H1 (cell line): ENCODE data around the gene NCBP2. TPM values are rescaled to one million over a fixed set of nuclear protein-coding genes. Genes with fewer than 3 reads are reported as not detected.

Experiments used
- CREB1 ChIP-seq: IDR thresholded peaks from 2 replicates; pipeline ENCODE4 v1.6.1; 2012; ENCODE audit warnings: inconsistent platforms
- GTF2F1 ChIP-seq: IDR thresholded peaks from 2 replicates; pipeline ENCODE4 v1.6.1; 2012; ENCODE audit warnings: low read depth, low read length, improper control_type of control experiment, borderline replicate concordance
- RNF2 ChIP-seq: fragments of 200-900, 300-1000 bp; sonication (generic); IDR thresholded peaks from 2 replicates; pipeline ENCODE4 v1.7.1; 2016; ENCODE audit warnings: borderline replicate concordance, low read depth, mild to moderate bottlenecking, antibody characterized with exemption, low read length; ENCODE audit not compliant: poor library complexity, severe bottlenecking; ENCODE audit errors: missing control alignments
- RXRA ChIP-seq: IDR thresholded peaks from 2 replicates; pipeline ENCODE4 v1.6.1; 2011; ENCODE audit warnings: low read depth, mild to moderate bottlenecking, low read length, moderate library complexity; ENCODE audit not compliant: insufficient read depth
- SP1 ChIP-seq: IDR thresholded peaks from 2 replicates; pipeline ENCODE4 v1.6.1; 2011; ENCODE audit warnings: low read depth, low read length
- TEAD4 ChIP-seq: IDR thresholded peaks from 2 replicates; pipeline ENCODE4 v1.6.1; 2012; ENCODE audit warnings: low read depth, low read length, inconsistent platforms, mixed read lengths
- polyA plus RNA-seq, 7 experiments: library from polyadenylated mRNA; depleted of rRNA in 3 of 7; stranded (reverse) in 5 of 7; unstranded in 2 of 7; fragments of >200 nt in 5 of 7; fragments of 200-250 nt in 2 of 7; gene quantifications; 1 replicate in 5 of 7; 2 replicates in 1 of 7; 4 replicates in 1 of 7; pipeline versions ENCODE4 v1.2.1 to v1.2.3, GENCODE V29; 2011 to 2013; ENCODE audit warnings: missing spikeins in 2 of 7, mixed read lengths in 2 of 7
- total RNA-seq: library from RNA; stranded (reverse); fragmentation: NEBNext Ultra II Directional; extraction: Animal tissue kit (Norgen Biotek cat#: 25700); gene quantifications from 2 replicates; pipeline ENCODE4 v1.2.1, GENCODE V29; 2021
- TF ChIP-seq, protein P1 (sequence below): IDR thresholded peaks from 2 replicates; pipeline ENCODE4 v1.6.1; 2012; ENCODE audit warnings: inconsistent platforms

The NCBP2 gene
- total and polyA plus RNA-seq, 2 of the 8 experiments (the other 6 are each of a cell fraction or from before 2014, with no cell fraction given): 34.1 to 100 TPM

DNA sequence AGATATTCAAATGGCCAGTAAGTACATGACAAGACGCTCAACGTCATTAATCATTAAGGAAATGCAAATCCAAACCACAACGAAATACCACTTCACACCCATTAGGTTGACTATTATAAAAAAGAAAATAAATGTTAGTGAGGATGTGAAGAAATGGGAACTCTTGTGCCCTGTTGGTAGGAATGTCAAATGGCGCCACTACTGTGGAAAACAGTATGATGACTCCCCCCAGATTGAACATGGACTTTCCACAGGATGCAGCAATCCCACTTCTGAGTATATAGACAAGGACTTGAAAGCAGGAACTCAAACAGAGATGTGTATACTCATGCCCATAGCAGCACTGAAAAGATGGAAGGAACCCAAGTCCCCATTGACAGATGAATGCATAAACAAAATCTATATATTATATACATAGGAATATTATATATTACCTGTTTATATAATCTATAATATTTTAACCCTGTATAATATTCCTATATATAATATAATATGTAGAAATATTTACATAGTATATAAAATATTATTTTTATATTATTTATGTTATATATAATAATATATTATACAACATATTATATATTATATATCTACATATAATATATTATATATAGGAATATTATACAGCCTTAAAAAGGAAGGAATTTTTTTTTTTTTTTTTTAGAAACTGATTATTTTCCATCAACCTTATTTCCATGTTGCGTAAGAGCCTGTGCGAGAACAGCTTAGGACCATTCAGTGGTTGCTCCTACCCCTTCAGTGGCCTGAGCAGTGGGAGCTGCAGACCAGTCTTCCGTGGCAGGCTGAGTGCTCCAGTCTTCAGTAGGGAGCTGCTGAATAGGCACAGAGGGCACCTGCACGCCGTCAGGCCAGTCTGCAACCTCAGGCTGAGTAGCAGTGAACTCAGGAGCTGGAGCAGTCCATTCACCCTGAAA lies 43.9 kb upstream of the NCBP2 start (continued):
- no peak for TF ChIP-seq GTF2F1
- TF ChIP-seq SP1: no peak
- TF ChIP-seq, protein P1, sequence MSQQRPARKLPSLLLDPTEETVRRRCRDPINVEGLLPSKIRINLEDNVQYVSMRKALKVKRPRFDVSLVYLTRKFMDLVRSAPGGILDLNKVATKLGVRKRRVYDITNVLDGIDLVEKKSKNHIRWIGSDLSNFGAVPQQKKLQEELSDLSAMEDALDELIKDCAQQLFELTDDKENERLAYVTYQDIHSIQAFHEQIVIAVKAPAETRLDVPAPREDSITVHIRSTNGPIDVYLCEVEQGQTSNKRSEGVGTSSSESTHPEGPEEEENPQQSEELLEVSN: no peak
- TF ChIP-seq RXRA: no peak
- no peak for TF ChIP-seq CREB1
- peak; percentile 65; the same call in 1 of the 2 replicates for TF ChIP-seq TEAD4
- no peak for TF ChIP-seq RNF2
